Spinal cord (tissue), 10 donors: ENCODE data around the gene NAA10. TPM values are rescaled to one million over a fixed set of nuclear protein-coding genes. Genes with fewer than 3 reads are reported as not detected.

Experiments used
- DNase-seq, 6 donors: peaks; one replicate each; pipeline versions ENCODE4 v3.0.0 to v3.0.0-alpha.2; 2013 to 2015; ENCODE audit warnings: low spot score in 6 of 6, low read depth in 4 of 6
- H3K27ac ChIP-seq: one replicate; pipeline ENCODE4 v1.5.1; 2013; ENCODE audit warnings: low read depth, low read length, control low read depth
- H3K27me3 ChIP-seq: one replicate; pipeline ENCODE4 v1.6.1; 2013; ENCODE audit warnings: low read length; ENCODE audit not compliant: control insufficient read depth, insufficient read depth
- H3K36me3 ChIP-seq: one replicate; pipeline ENCODE4 v1.6.1; 2013; ENCODE audit warnings: low read length; ENCODE audit not compliant: control insufficient read depth, insufficient read depth
- H3K4me1 ChIP-seq: one replicate; pipeline ENCODE4 v1.6.1; 2013; ENCODE audit warnings: low read length; ENCODE audit not compliant: control insufficient read depth, insufficient read depth
- H3K4me3 ChIP-seq: one replicate; pipeline ENCODE4 v1.5.1; 2013; ENCODE audit warnings: low read depth, low read length, control low read depth
- H3K9me3 ChIP-seq: one replicate; pipeline ENCODE4 v1.6.1; 2013; ENCODE audit warnings: low read length; ENCODE audit not compliant: control insufficient read depth, insufficient read depth
- WGBS: methylation state at CpG from one replicate; pipeline ENCODE4 v1.1.5; 2013; ENCODE audit warnings: missing lambda C conversion rate; ENCODE audit not compliant: insufficient coverage; 5-methylcytosine and 5-hydroxymethylcytosine counted together
- polyA plus RNA-seq, 2 donors: library from polyadenylated mRNA; unstranded; fragments of 120-200 nt; gene quantifications; one replicate each; pipeline ENCODE4 v1.2.1, GENCODE V29; 2013; ENCODE audit not compliant: insufficient read length in 2 of 2
- total RNA-seq, 2 donors: library from RNA; depleted of rRNA in 1 of 2; stranded (reverse); fragments of 120-200 nt in 1 of 2; fragments of >200 nt in 1 of 2; gene quantifications; one replicate each; pipeline versions ENCODE4 v1.2.3 to v1.2.4, GENCODE V29; 2013 to 2014
- donor health status: healthy.

Gene NAA10
- total and polyA plus RNA-seq, 4 donors = 26.9 to 115 (median 82.8) TPM

GRCh38 chrX:153972368-153973126, 37.7 kb upstream of the NAA10 start, which contains the start of gene TMEM187:
TMEM187 (plus strand) TSS chrX:153972754; CDS start chrX:153982063, 9,309 bp downstream.
- H3K4me3 ChIP-seq = peak within 1 kb of the TSS; percentile 91
- H3K27me3 ChIP-seq = no peaks in the 10 kb centered on the region
- peak within 1 kb of the TSS; percentile 100 for H3K27ac ChIP-seq
- H3K9me3 ChIP-seq = no peaks in the 10 kb centered on the region
- peaks cover 8% of the 10 kb centered on the region for H3K36me3 ChIP-seq
- peak in 5 of 6 donors; percentile 65 to 96 (median 83) for DNase-seq
- WGBS = 7% methylated on average over 101 of the region's 103 CpGs
- H3K4me1 ChIP-seq = peaks cover 40% of the 10 kb centered on the region

GRCh38 chrX:153971450-153972367, 36.9 kb upstream of the NAA10 start, which contains the start of gene HCFC1:
HCFC1 (minus strand) TSS chrX:153971818; CDS start chrX:153970840, 978 bp downstream.
- H3K27ac ChIP-seq = peak within 1 kb of the TSS; percentile 100
- peaks cover 49% of the 10 kb centered on the region for H3K4me1 ChIP-seq
- no peaks in the 10 kb centered on the region for H3K27me3 ChIP-seq
- H3K9me3 ChIP-seq = no peaks in the 10 kb centered on the region
- H3K4me3 ChIP-seq = peak within 1 kb of the TSS; percentile 91
- peaks cover 12% of the 10 kb centered on the region for H3K36me3 ChIP-seq
- peak; percentile 73 to 98 (median 91) for DNase-seq
- WGBS = 7% methylated on average over 96 of the region's 96 CpGs

DNA sequence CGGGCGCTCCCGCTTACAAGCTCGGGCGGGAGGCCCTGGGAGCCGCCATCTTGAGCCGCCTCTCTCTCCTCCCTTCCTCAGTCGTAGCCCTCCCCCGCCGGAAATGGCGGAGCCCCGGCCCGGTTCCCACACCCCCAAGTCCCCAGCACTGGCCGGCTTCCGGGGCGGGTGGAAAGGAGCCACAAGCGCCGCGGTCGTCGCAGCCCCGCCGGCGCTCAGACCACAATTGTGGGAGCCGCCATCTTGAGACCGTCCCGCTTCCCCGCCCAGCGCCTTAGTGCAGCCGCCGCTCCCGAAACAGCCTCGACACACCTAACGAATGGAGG, 36.2 kb upstream of the NAA10 start:
- Histone ChIP-seq H3K36me3 (peaks cover 12% of the 10 kb centered on the region), H3K4me3 (peak overlapping the region; percentile 91), H3K27ac (peak overlapping the region; percentile 100), H3K27me3 (no peaks in the 10 kb centered on the region), H3K4me1 (peaks cover 55% of the 10 kb centered on the region), H3K9me3 (no peaks in the 10 kb centered on the region)
- peak in 5 of 6 donors; percentile 67 to 95 (median 86) for DNase-seq
- 8% methylated on average over 34 of the region's 34 CpGs for WGBS

DNA sequence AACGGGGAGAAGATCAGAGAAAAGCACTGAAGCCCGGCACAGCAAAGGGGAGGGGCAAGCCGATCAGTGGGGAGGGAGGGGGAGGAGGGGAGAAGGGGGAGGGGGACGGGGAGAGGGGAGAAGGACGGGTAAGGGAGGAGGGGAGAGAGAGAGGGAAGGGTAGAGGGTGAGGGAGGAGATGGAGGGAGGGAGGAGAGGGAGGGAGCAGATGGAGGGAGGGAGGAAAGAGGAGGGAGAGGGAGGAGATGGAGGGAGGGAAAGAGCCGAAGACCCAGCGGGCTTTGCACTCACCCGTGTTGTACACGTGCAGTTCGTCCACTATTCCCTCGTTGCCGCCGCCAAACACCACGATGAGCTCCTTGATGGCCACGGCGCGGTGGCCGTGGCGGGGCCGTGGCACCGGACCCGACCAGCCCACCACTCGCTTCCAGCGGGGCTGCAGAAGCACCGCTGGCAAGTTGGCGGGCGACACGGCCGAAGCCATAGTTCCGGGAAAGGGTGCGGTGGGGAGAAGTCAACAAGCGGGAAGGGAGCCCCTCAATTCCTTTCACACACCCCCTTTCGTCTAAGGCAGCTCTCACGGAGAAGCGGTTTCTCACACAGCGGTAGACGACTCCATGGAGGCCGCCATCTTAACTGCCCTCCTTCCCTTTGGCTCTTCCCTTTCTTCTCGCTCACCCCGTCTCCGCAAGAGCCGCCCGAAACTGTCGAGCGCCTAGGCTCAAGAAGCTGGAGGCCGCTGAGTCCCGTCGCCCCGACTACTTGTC, 35.7 kb upstream of the NAA10 start:
- H3K27me3 ChIP-seq = no peaks in the 10 kb centered on the region
- peak in 3 of 6 donors; percentile 58 to 94 (median 89) for DNase-seq
- 7% methylated on average over 45 of the region's 49 CpGs for WGBS
- peaks cover 12% of the 10 kb centered on the region for H3K36me3 ChIP-seq
- H3K4me3 ChIP-seq = peak overlapping the region; percentile 91
- peaks cover 60% of the 10 kb centered on the region for H3K4me1 ChIP-seq
- no peaks in the 10 kb centered on the region for H3K9me3 ChIP-seq
- peak overlapping the region; percentile 100 for H3K27ac ChIP-seq

- H3K36me3 ChIP-seq = peaks cover 12% of the 10 kb centered on the region
- H3K27ac ChIP-seq = peak overlapping the region; percentile 100
- DNase-seq = peak in 1 of 6 donors; percentile 45
- H3K9me3 ChIP-seq = no peaks in the 10 kb centered on the region
- peak overlapping the region; percentile 91 for H3K4me3 ChIP-seq
- H3K4me1 ChIP-seq = peaks cover 66% of the 10 kb centered on the region
- H3K27me3 ChIP-seq = no peaks in the 10 kb centered on the region
- WGBS = 14% methylated on average over 13 of the region's 26 CpGs
Measured at GRCh38 chrX:153969904-153970356, 35.1 kb upstream of the NAA10 start.

GRCh38 chrX:153969125-153969903, 34.5 kb upstream of the NAA10 start:
- peak overlapping the region; percentile 91 for H3K4me3 ChIP-seq
- peak in 1 of 6 donors; percentile 5 for DNase-seq
- H3K9me3 ChIP-seq = no peaks in the 10 kb centered on the region
- H3K27me3 ChIP-seq = no peaks in the 10 kb centered on the region
- H3K36me3 ChIP-seq = peaks cover 17% of the 10 kb centered on the region
- H3K27ac ChIP-seq = peak overlapping the region; percentile 100
- WGBS = 28% methylated on average over 23 of the region's 25 CpGs
- H3K4me1 ChIP-seq = peaks cover 68% of the 10 kb centered on the region

DNA sequence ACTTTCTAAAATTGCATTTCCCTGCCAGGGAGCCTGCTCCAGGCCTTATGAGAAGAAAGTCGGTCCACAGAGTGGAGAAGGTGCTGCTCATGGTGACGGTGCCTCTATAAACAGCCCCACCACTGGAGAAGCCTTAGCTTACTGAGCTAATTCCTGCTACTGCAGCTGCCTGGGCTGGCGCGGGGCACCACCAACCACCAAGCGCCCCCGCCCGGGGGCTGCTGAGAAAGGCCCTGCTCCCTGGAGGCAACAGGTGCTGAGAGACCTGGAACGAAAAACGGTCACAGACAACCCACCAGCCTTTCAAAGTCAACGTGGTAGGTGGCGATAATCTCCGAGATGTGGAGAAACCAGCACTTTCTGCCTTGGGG, 33.9 kb upstream of the NAA10 start:
- no peaks in the 10 kb centered on the region for H3K9me3 ChIP-seq
- 42% methylated on average over 7 of the region's 12 CpGs for WGBS
- H3K27me3 ChIP-seq = no peaks in the 10 kb centered on the region
- peak overlapping the region; percentile 91 for H3K4me3 ChIP-seq
- peaks cover 67% of the 10 kb centered on the region for H3K4me1 ChIP-seq
- H3K36me3 ChIP-seq = peaks cover 23% of the 10 kb centered on the region
- H3K27ac ChIP-seq = peak overlapping the region; percentile 100
- peak in 1 of 6 donors; percentile 35 for DNase-seq

DNA sequence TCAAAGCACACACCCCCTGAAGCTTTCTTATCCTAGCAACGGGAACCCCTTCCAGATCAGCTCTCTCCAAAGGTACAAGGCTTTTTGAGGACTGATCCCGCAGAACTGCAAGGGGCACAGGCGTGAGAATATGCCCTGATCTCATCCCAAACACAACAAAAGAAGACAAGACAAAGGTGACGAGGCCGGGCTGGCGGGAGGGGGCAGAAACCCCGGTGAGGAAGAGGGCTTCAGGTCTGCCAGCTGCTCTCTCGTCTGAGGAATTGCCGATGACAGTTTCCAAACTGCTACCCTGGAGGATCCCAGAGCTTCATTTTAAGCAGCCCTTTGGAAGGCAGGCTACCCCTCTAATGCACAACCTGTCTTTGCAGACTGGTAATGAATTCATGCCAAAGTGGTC, 33.4 kb upstream of the NAA10 start:
- H3K9me3 ChIP-seq = no peaks in the 10 kb centered on the region
- WGBS = 64% methylated on average over 5 of the region's 9 CpGs
- peak in 1 of 6 donors; percentile 6 for DNase-seq
- H3K4me3 ChIP-seq = no peak overlapping the region
- H3K27ac ChIP-seq = peak overlapping the region; percentile 100
- H3K36me3 ChIP-seq = peaks cover 27% of the 10 kb centered on the region
- H3K27me3 ChIP-seq = no peaks in the 10 kb centered on the region
- peaks cover 66% of the 10 kb centered on the region for H3K4me1 ChIP-seq
